NCI-H2196 treated with DMSO at 0.1 percent for 48 hours (cell line): ENCODE results near the gene ABHD2.
"Not testable (repeated sequence)": the region's sequence is repeated elsewhere in the genome, so short reads cannot be mapped to it uniquely, and the experiment has no call there.

ENCODE experiments used
- DNase-seq: peaks from one replicate; lab custom pipeline; 2025; ENCODE audit not compliant: unreplicated experiment; lab: John Stamatoyannopoulos, UW

Gene ABHD2

GRCh38 chr15:89087830-89088604 lies at the start of gene ABHD2:
ABHD2 (plus strand) TSS chr15:89088456; CDS start chr15:89116328, 27,872 bp downstream.
- DNase-seq, result peak; percentile 94

DNA sequence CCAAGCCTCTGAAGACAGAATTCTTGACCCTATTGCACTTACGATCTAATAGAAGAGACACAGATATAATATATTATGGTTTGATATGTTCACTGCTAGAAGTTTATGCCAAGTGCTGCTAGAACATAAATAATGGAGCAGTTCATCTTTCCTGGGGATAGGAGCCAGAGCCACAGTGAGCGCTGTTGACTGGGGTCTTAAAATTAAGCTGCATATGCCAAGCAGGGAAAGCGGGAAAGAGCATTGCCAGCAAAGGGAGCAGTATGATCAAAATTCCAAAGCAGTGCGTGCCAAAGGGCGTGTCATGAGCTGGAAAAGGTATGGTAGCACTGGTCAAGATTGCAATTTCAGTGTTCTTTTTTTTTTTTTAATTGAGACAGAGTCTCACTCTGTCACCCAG lies 49.1 kb upstream of the ABHD2 start:
- no peak for DNase-seq

- no peak for DNase-seq
These were observed 46.7 kb upstream of the ABHD2 start for GRCh38 chr15:89041507-89041906.

DNA sequence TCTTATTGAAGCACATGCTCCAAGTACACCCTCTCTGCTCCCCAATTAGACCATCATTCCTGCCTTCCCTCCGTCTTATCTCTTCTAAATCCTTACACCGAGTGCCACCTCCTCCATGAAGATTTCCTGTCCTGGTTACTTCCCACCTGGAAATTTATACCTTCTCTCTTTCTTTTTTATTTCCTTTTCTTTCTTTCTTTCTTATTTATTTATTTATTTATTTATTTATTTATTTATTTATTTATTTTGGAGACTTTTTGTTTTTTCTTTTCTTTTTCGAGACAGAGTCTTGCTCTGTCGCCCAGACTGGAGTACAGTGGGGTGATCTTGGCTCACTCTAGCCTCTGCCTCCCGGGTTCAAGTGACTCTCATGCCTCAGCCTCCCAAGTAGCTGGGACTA lies 45.9 kb upstream of the ABHD2 start:
- no peak for DNase-seq

- DNase-seq, result no peak
These were observed 44.9 kb upstream of the ABHD2 start for GRCh38 chr15:89043031-89044002.

DNA sequence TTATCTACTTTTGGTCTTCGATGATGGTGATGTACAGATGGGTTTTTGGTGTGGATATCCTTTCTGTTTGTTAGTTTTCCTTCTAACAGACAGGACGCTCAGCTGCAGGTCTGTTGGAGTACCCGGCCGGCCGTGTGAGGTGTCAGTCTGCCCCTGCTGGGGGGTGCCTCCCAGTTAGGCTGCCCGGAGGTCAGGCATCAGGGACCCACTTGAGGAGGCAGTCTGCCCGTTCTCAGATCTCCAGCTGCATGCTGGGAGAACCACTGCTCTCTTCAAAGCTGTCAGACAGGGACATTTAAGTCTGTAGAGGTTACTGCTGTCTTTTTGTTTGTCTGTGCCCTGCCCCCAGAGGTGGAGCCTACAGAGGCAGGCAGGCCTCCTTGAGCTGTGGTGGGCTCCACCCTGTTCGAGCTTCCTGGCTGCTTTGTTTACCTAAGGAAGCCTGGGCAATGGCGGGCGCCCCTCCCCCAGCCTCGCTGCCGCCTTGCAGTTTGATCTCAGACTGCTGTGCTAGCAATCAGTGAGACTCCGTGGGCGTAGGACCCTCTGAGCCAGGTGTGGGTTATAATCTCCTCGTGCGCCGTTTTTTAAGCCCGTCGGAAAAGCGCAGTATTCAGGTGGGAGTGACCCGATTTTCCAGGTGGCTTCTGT lies 39.1 kb upstream of the ABHD2 start:
- not testable (repeated sequence) for DNase-seq

- DNase-seq, result no peak
These were observed 36.4 kb upstream of the ABHD2 start for GRCh38 chr15:89051875-89052274.

- no peak for DNase-seq
These were observed 35.8 kb upstream of the ABHD2 start for GRCh38 chr15:89052474-89052873.

GRCh38 chr15:89054873-89055272 lies 33.4 kb upstream of the ABHD2 start:
- no peak for DNase-seq

GRCh38 chr15:89057506-89058133 lies 30.6 kb upstream of the ABHD2 start:
- peak; percentile 4 for DNase-seq

- DNase-seq, result no peak
These were observed 29.9 kb upstream of the ABHD2 start for GRCh38 chr15:89058376-89058775.

DNA sequence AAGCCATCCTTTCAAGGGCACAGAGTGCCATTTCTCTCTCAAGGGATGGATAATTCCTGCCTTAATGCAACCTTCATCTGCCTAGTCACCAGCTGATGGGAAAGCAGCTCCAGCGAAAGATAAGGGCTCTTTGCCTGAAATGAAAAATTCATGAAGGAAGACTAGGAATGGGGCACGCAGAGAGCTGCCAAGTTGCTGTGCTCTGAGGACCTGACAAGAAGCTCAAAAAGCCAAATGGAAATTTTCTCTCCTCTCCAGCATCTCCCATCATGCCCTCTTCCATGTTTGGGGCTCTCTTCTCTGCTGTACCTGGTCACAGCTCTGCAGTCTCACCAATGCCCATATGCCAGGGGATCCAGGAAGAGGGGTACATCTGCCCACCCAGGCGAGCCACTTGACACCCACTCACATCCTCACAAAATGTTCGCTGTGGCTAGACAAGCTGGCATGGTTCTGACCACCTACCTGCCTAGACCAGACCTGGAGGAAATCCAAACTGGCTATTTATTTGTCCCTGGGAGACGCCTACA lies 29.3 kb upstream of the ABHD2 start:
- no peak for DNase-seq

DNA sequence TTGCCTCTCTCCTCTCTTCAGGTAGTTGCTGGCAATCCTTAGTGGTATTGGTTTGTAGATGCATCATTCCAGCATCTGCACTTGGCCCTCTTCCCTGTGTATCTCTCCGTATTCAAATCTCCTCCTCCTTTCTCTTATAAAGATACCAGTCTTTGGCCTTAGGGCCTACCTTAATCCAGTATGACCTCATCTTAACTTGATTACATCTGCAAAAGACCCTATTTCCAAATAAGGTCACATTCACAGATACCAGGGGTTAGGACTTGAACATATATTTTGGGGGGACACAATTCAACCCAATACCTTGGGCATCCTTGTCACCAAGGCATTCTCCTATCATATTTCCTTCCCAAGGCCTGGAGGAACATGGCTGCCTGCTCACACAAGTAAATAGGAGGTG lies 22.0 kb upstream of the ABHD2 start:
- DNase-seq, result no peak

DNA sequence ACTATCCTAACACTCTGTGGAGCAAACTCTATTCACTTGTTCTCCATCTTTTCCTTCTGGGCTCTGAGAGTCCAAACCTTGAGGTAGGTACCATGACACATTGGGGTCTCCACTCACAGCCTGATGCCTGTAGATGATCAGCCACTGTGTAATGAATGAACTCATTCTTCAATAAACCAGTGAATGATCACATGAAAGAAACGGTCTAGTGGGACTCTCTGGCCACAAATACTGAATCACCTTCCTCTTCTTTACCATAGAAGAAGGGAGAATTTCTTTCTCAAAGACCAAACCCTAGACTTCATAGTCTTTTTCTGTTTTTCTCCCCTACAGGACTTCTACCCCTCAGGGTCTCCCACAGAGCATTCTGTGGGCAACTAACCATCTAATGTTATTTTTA lies 20.5 kb upstream of the ABHD2 start:
- DNase-seq, result no peak

- DNase-seq, result no peak
These were observed 19.9 kb upstream of the ABHD2 start for GRCh38 chr15:89068325-89068784.

DNA sequence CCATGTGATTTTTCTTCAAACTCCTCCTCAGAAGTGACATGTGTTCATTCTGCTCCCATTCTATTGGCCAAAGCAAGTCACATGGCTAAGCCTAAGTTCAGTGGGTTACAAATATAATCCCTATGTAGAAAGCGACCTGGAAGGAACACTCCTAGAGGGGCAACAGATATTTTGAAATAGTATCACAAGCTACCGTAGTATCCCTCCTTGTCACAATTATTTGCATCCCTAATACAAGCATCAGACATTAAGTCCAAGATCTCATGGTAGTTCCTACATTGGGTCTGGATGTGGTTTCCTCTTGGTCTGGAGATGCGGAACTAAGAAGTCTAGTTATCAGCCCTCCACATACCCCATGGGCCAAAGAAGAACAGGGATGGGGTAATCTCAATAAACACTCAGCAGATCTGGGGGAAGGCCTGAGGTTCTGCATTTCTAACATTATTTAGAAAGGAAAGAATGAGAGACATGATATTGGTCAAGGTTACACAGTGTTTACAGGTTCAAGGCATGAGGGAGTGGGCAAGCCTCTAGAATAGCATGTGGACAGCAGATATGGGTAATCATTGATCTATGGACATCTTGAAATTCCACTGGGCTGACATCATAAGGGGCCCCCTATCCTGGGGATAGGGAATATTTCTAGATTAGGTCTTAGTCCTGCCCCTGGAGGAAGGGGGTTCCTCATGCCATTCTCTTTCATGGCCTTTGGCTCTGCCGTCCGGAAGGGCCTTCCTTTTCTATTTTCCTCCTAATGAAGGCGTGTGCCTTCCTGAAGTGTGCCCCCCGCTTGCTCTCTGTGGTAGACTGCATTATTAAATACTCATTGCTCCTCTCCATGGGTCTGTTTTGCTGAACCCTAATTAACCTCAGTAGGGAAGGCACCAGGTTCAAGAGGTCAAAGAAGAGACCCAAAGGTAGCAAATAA lies 17.8 kb upstream of the ABHD2 start:
- no peak for DNase-seq

DNA sequence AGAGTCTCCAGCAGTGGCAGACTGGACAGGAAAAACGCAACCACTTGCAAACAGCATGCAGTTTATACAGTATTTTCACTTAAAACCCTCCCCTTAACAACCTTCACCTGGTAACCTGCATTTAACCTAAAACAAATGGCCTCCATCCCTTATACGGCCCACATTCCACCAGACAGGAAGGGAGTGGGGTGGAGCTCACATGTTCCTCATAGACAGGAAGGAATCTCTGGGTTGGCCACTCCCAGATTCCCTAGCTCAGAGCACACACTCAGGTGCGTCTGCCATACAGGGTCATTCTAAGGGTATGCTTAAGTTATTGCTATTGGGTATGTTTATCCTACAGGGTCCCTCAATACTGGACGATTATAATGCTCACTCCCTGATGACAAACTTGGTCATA lies 16.8 kb upstream of the ABHD2 start:
- no peak for DNase-seq

- DNase-seq, result no peak
These were observed 15.9 kb upstream of the ABHD2 start for GRCh38 chr15:89072277-89072869.

DNA sequence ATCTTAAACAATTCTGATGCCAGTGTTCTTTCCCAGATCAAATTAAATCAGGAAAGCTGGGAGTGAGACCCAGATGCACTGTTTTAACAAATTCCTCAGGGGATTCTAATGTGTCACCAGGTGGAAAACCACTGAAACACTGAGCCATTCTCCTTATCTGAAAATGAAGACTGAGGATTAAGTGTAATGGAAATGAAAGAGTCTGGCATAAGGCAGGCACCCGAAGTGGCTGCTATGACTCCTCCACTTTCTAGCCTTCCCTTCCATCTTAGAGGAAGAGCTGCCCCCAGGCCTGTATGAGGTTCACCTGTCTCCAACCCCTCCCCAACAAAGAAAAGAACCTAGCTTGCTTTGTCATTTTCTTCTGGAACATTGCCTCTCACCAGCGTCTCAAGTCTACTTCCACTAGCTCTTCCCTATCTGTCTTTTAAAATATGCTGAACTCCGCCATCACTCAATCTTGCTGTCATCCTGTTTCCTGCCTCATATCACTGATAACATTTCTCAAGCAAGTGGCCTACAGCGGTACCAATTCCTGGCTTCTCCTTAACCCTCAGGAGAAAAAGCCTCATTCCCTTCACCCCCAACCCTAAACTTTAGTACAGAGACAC lies 13.7 kb upstream of the ABHD2 start:
- no peak for DNase-seq
